HG03060 (cell line): ENCODE measurements around the gene WDR7.
"Not testable (repeated sequence)": the region's sequence is repeated elsewhere in the genome, so short reads cannot be mapped to it uniquely, and the experiment has no call there.

Source experiments
- ATAC-seq: cut with Tn5 transposase; IDR thresholded peaks from one replicate; pipeline ENCODE4 v1.9.1; 2021; ENCODE audit warnings: low read depth, moderate number of reproducible peaks; ENCODE audit not compliant: unreplicated experiment

WDR7 gene

DNA sequence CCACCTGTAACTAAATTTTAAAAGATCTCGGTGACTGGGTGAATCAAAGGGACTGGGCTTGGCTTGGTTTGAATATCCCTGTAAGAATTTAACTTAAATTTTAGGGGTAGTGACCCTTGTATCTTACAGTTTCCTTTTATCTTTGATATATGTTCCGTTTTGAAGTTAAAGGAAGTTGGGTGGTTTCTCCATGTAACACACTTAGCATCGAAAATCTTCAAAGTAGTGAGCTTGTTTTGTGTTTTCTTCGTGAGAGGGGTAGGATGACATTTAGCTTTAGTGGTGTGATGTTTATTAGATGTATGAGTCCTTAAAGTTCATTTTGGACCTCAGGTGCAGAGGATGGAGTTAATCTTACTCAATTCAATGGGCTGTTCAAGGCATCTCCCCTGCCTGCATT is 1.6 kb downstream of the WDR7 start:
- ATAC-seq, result no peak

DNA sequence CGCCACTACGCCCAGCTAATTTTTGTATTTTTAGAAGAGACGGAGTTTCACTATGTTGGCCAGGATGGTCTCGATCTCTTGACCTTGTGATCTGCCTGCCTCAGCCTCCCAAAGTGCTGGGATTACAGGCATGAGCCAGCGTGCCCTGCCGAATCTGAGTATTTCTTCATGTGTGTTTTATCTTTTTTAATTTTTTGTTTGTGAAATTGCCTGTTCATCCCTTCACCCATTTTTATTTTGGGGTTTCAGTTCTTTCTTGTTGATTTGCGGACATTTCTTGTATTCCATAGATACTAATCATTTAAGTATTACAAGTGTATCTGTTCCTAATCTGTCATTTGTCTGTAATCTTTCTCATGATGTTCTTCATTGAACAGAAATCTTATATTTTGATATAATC is 3.1 kb downstream of the WDR7 start:
- not testable (repeated sequence) for ATAC-seq

DNA sequence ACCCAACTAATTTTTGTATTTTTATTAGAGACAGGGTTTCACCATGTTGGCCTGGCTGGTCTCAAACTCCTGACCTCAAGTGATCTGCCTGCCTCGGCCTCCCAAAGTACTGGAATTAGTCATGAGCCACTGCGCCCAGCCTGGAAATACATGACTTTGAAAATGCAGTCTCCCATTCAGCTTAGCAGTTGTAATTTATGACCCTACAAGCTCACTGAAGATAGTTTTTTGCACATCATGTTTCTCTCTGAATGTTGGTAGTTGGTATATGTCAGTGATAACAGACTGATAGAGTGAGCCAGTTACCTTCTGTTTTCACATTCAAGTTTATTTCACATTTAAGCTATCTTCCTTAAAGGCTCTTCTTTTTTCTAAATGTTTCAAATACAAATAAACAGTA is 7.1 kb downstream of the WDR7 start:
- ATAC-seq, result no peak

DNA sequence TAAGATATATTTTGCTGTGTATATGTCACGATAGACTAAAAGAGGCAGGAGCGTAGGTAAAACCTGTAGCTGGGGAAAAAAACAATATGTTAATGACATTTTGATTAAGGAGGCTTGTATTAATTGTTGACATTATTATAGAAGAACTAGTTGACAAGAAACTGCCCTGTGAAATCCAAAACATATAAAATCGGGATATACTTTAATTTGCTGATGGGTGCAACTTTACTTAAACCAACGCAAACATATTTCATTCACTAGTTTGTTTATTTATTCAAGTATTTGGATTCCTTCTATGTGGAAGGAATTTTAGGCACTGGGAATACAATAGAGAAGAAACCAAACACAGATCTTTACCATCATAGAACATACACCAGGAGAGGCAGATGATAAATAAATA is 8.0 kb downstream of the WDR7 start:
- ATAC-seq, result no peak

DNA sequence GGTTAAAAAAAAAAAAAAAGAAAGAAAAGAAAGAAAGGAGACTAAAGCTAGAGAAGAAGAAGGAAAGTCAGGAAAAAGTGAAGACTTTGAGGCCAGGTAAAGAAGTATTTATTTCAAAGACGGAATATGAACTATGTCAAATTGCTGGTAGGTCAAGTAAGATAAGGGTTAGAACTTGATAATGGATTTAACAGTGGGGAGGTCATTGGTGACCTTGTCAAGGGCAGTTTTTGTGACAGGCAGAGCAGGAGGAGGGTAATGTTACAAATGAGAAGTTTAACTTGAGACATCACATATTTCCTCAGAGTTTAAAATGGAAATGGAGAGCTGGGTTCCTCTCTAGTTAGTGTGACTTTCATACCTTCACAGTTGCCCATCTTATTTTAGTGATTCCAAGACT is 9.5 kb downstream of the WDR7 start:
- ATAC-seq, result no peak

DNA sequence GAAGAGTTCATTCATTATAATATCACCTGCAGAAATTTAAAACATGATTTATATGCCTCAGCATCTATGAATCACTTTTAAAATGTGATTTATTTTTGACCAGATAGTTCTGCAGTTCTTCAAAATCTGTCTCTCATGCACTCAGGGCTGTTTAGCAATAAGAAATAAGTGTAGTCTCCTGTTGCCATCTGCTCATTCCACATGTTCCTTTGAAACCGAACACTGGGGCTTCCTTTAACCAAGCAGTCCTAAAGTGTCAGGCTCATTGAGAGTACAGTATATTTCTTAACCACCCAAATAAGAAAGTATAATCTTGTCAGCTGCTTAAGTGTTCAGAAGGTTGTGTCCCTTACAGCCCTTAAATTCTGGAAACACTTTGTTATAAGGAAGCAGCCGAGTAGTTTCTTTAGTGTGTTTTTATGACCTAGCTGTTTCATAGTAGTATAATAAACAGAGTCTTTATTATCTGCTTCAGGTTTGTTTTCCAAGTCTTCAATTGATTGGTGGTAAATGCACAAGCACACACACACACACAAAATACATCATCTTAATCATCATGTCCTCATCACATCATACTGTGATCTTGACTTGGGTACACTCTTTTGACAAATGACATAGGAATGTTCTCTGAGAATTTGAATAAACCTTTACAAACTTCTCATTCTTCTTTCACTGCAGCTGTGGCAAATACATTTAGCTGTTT is 10.4 kb downstream of the WDR7 start:
- no peak for ATAC-seq

DNA sequence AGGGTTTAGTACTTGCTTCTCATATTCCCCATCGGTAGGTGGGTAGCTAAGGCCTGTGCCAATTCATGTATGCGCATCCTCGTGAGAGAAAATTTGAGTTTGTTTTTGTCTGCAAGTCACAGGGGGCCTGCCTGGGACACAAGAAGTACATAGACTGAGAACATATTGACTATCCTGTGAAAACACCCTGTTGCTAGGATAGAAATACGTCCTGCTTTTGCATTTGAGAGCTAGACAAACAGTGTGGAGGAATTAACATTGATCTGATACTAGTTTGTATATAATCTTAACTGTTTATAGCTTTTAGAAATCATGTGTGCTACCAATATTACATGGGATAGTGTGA is 10.9 kb downstream of the WDR7 start:
- ATAC-seq, result no peak

DNA sequence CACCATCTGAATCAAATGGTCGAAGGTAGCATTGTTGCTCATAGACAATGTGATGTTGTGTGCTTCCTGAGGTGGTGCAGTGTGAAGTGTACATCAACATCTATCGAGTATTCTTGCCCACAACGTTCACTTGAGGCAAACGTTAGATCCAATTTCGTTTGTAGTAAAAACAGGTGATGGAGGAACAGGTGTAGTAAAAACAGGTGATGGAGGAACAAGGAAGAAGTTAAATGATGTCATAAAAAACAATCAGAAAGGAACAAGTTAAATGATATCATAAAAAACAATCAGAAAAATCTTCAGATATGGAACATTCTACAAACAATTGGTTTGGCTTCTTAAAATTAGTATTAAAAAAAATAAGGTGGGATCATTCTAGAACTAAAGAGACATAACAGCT is 11.3 kb downstream of the WDR7 start:
- ATAC-seq, result no peak

DNA sequence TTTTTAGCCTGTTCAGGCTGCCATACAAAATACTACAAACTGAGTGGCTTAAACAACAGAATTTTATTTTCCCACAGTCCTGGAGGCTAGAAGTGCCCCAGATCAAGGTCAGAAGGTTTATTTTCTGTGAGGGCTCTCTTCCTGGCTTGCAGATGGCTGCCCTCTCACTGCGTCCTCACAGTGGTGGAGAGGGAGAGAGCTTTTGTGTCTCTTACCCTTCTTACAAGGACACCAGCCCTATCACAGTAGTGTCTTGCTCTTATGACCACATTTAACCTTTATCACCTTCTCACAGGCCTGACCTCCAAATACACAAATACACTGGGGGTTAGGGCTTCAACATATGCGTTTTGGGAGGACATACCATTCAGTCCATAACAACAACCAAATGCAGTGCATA is 11.7 kb downstream of the WDR7 start:
- no peak for ATAC-seq

DNA sequence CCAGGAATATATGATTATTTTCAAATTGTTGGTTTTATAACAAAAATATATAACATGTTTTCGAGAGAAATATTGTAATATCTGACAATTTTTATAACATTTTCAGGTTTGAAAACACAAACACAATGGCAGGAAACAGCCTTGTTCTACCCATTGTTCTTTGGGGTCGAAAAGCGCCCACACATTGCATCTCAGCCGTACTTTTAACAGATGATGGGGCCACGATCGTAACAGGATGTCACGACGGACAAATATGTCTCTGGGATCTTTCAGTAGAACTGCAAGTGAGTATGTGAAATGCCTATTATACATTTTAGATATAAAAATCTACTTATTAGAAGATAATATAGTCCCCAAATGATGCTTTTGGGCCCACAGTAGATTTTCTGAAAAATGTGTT is 21.2 kb downstream of the WDR7 start:
- no peak for ATAC-seq

DNA sequence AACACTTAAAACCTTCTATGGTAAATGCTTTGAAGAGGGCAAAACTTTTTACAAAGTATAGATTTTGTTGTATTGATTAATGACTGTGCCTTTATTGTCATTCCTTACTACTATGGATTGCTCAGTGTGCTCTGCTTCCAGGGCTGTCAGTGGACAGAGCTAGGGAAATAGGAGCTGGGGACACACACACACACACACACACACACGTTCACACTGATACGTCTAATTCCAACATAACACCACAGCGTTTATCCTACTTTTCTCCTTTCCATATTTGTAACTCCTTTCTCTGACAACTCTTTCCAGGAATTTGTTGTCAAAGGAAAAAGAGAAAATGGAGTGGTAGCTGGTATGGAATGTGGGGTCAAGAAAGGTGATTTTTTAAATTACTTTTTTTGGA is 21.8 kb downstream of the WDR7 start:
- ATAC-seq, result no peak

DNA sequence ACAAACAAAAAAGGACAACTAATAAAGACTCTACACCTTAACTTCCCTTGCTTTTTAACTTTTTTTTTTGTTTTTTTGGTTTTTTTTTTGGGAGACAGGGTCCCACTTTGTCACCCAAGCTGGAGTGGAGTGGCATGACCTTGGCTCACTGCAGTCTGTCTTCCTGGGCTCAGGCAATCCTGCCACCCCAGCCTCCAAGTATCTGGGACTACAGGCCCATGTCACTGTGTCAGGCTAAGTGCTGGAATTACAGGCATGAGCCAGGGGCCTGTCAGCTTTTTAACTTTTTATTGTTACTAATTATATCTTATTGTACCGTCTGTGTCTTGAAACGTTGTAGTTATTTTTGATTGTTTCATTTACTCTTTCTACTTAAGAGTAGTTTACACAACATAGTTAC is 25.5 kb downstream of the WDR7 start:
- ATAC-seq, result no peak

DNA sequence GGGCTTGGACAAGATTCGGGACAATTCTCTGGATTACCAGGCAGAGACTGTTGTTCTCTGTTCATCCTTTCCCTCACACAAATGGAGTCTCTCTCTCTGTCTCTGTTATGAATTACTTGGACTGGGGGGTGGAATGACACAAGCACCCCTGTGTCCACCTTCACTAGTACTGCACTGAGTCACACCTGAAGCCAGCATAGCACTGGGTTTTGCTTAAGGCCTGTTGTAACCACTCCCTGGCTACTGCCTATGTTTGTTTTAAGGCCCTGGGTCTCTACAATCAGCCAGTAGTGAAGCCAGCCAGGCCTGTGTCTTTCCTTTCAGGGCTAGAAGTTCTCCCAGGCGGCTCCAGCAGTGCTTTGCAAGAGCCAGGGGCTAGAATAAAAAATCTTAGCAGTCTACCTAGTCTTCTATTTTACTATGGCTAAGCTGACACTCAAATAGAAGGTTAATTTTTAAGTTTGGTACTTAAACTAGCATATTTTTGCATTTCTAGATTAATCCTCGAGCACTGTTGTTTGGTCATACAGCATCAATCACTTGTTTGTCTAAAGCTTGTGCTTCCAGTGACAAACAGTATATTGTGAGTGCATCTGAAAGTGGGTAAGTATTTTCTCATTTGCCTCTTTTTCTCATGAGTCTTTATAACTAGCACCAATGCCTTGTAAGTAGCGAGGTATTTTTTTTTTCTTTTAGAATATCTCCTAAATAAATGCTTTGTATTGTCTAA is 27.8 kb downstream of the WDR7 start:
- no peak for ATAC-seq

DNA sequence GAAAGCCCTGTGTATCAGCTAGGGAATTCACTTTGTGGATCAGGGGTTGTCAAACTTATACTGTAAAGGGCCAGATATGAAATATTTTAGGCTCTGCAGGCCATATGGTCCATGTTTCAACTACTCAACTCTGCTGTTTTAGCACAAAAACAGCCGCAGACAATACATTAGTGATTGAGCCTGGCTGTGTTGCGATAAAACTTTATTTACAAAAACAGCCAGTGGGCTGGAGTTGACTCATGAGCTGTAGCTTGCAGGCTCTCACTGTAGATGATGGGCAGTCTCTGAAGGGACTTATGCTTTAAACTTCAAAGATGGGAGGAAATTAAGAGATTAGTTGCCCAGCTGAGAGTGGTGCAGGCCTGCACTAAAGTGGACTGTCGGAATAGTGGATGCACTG is 33.1 kb downstream of the WDR7 start:
- no peak for ATAC-seq

DNA sequence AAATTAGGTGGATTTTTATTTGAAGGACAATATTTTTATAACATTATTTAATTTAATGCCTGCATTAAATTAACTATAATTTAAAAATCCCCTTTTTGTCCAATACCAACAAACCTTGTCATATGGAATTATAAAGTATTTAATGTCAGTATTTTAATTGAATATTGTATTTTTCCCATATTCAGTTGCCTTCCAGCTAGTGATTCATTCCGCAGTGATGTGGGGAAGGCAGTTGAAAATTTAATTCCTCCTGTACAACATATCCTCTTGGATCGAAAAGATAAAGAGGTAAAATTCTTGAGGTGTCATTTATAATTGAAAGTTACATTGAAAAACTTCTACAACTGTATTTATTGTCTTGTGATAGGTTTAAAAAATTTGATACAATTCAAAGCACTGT is 40.4 kb downstream of the WDR7 start:
- no peak for ATAC-seq

DNA sequence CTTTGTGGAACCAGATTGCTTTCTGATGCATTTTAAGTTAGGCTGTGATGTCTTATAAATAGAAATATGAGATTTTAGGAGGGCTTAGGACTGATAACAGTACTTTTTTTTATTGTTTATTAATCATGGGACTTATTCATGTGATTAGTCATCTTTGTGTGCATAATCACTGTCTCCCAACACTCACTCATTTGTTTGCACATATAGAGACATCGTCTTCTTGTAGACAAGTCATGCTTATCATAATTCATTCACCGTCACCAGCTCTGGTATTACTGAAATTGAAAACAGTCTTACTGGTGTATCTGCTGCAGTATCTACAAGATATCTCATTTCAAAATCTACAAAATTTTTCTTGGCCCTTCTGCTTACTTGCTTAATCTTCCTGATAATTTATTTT is 45.8 kb downstream of the WDR7 start:
- no peak for ATAC-seq

DNA sequence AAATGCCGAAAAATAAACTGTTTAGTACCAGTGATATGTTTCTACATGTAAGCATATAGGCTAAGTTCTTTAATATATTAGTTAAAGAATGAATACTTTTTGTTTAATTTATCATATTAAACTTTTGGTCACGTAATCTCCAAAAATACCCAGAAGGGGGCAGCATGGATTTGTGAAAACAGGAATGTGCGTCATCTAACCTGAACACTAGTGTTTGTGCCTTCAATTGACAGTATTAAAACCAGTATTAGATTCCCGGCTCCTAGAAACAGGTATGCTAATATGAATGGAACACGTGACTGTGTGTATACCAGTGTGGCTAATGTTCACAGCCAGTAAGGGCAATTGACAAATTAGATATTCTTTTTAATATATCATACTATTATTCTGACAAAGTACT is 51.8 kb downstream of the WDR7 start:
- ATAC-seq, result no peak

DNA sequence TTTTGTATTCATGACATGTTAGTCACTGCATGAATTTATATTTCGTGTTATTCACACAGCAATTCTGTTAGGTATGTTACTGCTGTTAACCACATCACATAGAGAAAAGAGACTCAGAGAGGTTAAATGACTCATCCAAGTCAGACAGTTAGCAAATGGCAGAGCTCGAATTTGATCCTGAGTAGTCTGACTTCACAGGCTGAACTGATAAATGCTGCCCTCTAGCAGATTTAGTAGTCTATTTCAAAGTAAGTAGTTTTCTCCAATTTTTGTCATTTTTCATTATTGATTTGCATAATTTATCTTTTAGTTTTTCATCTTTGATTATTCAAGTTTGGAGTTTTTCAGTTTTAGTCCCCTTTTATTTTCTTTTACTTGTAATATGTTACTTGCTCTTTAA is 58.3 kb downstream of the WDR7 start:
- ATAC-seq, result peak; percentile 98

DNA sequence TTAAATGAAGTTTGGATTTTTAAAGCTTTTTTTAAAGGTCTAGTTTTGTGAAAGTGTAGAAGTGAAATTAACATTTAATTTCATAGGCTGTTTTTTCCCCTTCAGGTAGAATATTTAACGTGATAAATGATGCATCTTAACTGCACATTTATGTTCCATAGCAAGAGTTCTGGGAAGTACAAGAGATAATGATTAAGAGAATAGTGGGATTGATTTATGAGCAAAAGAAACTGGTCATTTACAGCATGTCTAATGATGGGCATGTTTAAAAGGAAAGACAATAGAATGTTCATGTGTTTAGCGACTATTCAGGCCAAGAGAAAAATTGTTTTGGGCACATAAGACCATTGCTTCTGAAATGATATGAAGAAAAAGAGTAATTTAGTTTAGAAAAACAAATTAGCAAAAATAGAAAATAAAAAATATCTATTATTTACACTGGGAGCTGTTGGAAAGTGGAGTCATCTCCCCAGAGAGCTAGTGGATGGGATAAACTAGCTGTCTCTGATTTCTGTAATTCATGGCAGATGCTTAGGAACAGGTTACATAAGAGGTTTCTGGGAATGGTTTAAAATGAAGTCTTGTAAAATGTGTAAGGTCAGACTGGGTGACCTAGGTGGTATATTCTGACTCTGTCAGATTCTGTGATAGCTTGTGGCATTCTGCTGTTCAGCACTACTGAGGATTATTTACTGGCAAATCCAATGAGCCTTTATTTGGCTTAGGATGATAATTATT is 60.7 kb downstream of the WDR7 start:
- no peak for ATAC-seq

DNA sequence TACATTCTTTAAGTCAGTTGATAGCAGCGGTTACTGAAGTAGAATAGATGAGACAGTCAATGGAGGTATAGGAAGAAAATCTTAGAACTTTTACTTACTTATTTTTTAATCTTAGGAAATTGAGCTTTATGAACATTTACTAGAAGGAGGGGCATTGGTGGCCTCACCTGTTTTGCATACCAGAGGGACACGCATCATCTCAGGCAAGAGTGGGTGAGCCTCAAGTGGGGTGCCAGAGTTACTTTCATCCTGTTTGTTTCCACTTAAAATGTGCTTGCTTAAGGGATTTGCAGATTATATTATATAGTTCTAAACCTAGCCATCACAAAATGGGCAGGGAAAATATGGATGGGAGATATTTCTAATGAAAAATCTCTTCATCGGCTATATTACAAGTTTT is 61.6 kb downstream of the WDR7 start:
- ATAC-seq, result no peak

DNA sequence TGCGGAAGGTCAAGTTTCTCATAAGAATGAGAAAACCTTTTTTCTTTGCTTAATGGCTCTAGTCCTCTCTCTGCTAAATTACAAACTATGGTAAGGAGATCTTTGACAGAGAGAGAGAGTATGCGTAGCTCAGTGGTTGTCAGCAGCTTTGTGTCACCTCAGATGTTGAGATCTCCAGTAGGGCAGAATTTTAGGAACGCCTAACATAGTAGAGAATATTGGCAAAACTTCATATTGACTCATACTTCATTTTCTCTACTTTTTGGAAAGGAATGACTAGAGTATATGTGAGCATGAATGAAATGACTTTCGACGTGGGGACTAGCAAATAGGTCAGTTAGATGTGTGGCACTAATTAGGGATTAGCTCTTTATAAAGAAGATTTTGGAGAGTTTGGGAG is 64.0 kb downstream of the WDR7 start:
- no peak for ATAC-seq

DNA sequence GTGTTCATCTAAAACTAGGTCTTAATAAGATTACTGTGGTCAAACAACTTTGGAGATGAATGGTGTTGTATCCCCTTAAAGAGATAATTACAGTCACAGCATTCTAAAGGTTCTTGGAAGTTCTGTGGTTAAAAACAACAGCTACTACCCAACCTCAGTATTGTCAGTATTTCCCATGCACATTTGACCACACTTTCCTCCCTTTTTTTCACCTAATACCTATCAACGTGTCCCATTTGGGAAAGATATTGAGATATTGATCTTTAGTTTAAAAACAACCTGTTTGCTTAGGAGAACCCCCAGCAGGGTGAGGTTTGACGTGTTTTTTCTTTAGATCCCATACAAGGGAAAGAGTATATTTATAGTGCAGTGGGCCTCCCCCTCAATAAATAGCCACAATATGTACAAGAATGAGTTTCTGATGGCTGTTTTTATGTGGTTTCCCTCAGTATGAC is 65.6 kb downstream of the WDR7 start:
- no peak for ATAC-seq
